OCI-LY7 (cell line): ENCODE results near the gene NUBP2. TPM values are rescaled to one million over a fixed set of nuclear protein-coding genes. Genes with fewer than 3 reads are reported as not detected.

Experiments used
- BruUV-seq: library from RNA; stranded (reverse); fragments of 400-500 nt; replicated peaks from 2 replicates; lab custom pipeline; 2021; lab: Mats Ljungman, UMichigan
- CTCF ChIA-PET: fragments of 300-600 bp; sonication (Branson Sonifier 250); formaldehyde crosslinking; loops from one replicate; lab custom pipeline; 2022; ENCODE audit warnings: antibody characterized with exemption; ENCODE audit not compliant: unreplicated experiment; lab: Charles Lee
- POLR2A ChIA-PET: fragments of 300-600 bp; sonication (Branson Sonifier 250); formaldehyde crosslinking; loops from one replicate; lab custom pipeline; 2022; ENCODE audit warnings: antibody characterized with exemption; lab: Charles Lee
- DNase-seq: peaks from one replicate; pipeline ENCODE4 v3.0.0-alpha.2; 2015; ENCODE audit warnings: low spot score
- H2AFZ ChIP-seq: fragments of 200-600 bp; sonication (generic), shearing (Covaris generic); 2 replicates; pipeline ENCODE4 v1.6.1; 2014; ENCODE audit warnings: mild to moderate bottlenecking, antibody characterized with exemption, low read length, moderate library complexity
- H3K27ac ChIP-seq: fragments of 200-600 bp; sonication (generic); 2 replicates; pipeline ENCODE4 v1.5.1; 2014; ENCODE audit warnings: mixed run types, low read depth, mild to moderate bottlenecking, moderate library complexity, low read length, inconsistent platforms; ENCODE audit not compliant: poor library complexity, severe bottlenecking
- H3K36me3 ChIP-seq: fragments of 200-600 bp; sonication (generic); 2 replicates; pipeline ENCODE4 v1.6.1; 2014; ENCODE audit warnings: mild to moderate bottlenecking, antibody characterized with exemption, low read length, moderate library complexity, mixed read lengths; ENCODE audit not compliant: insufficient read depth
- H3K4me1 ChIP-seq: fragments of 200-600 bp; sonication (generic); 2 replicates; pipeline ENCODE4 v1.5.1; 2014; ENCODE audit warnings: mild to moderate bottlenecking, low read length; ENCODE audit not compliant: insufficient read depth, poor library complexity, severe bottlenecking
- H3K4me2 ChIP-seq: fragments of 200-600 bp; sonication (generic); 2 replicates; pipeline ENCODE4 v1.6.1; 2014; ENCODE audit warnings: mild to moderate bottlenecking, low read length
- H3K4me3 ChIP-seq: fragments of 200-600 bp; sonication (generic); 2 replicates; pipeline ENCODE4 v1.5.1; 2014; ENCODE audit warnings: mild to moderate bottlenecking, low read depth, low read length; ENCODE audit not compliant: poor library complexity, severe bottlenecking
- H3K79me2 ChIP-seq: fragments of 200-600 bp; sonication (generic); 2 replicates; pipeline ENCODE4 v1.6.1; 2016; ENCODE audit warnings: low read depth, mild to moderate bottlenecking, low read length, moderate library complexity, mixed read lengths; ENCODE audit not compliant: insufficient read depth
- H3K9me2 ChIP-seq: fragments of 200-600 bp; sonication (generic); 2 replicates; pipeline ENCODE4 v1.6.1; 2016; ENCODE audit warnings: mild to moderate bottlenecking, low read length, mixed read lengths; ENCODE audit not compliant: insufficient read depth
- H3K9me3 ChIP-seq: fragments of 200-600 bp; sonication (generic); 2 replicates; pipeline ENCODE4 v1.6.1; 2014; ENCODE audit warnings: mild to moderate bottlenecking, mixed run types, low read length, mixed read lengths
- H4K20me1 ChIP-seq: fragments of 200-600 bp; sonication (generic); 2 replicates; pipeline ENCODE4 v1.6.1; 2014; ENCODE audit warnings: mild to moderate bottlenecking, antibody characterized with exemption, low read length, moderate library complexity, mixed read lengths; ENCODE audit not compliant: insufficient read depth
- EZH2phosphoT487 ChIP-seq: fragments of 200-600 bp; sonication (generic); IDR thresholded peaks from 2 replicates; pipeline ENCODE4 v1.6.1; 2018; ENCODE audit warnings: low read depth, borderline replicate concordance, mild to moderate bottlenecking, mixed run types, antibody characterized with exemption, low read length, moderate library complexity, mixed read lengths
- intact Hi-C: fragments of 100-400 bp; cut with micrococcal nuclease; formaldehyde crosslinking; loops from one replicate; pipeline ENCODE4 v1.10.0; 2022; ENCODE audit not compliant: unreplicated experiment
- total RNA-seq, 2 experiments: library from RNA; depleted of rRNA in 1 of 2; stranded (reverse); fragments of >200 nt in 1 of 2; shearing (Covaris generic) in 1 of 2; gene quantifications; 2 replicates each; pipeline ENCODE4 v1.2.3, GENCODE V29; 2014 to 2022
- TF ChIP-seq, protein P1 (sequence below): fragments of 200-600 bp; sonication (generic); conservative IDR thresholded peaks from 2 replicates; pipeline ENCODE4 v1.5.1; 2014; ENCODE audit warnings: mild to moderate bottlenecking, antibody characterized with exemption, low read length, moderate library complexity, mixed read lengths

The NUBP2 gene
- total RNA-seq, 2 experiments from 2014 or later = 62.7 to 94.9 TPM

DNA sequence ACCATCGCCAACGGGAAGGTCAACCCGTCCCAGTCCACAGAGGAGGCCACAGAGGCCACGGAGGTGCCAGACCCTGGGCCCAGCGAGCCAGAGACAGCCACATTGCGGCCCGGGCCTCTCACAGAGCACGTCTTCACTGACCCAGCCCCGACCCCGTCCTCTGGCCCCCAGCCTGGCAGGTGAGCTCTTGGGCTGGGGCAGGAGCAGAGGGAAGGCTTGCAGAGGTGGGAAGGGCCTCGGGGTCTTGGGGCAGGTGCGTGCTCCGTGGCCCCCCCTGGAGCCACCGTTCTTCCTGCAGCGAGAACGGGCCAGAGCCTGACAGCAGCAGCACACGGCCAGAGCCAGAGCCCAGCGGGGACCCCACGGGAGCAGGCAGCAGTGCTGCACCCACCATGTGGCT lies 16.5 kb upstream of the NUBP2 start:
- CTCF ChIA-PET = no interaction called here
- no peak for DNase-seq
- Histone ChIP-seq H3K9me2 (no peaks in the 10 kb centered on the region), H3K4me2 (no peak overlapping the region), H3K4me3 (no peak overlapping the region), H2AFZ (no peak overlapping the region), H3K27ac (no peak overlapping the region), H4K20me1 (no peaks in the 10 kb centered on the region), H3K9me3 (no peaks in the 10 kb centered on the region), H3K4me1 (peaks cover 10% of the 10 kb centered on the region), H3K36me3 (peaks cover 63% of the 10 kb centered on the region), H3K79me2 (no peaks in the 10 kb centered on the region)
- intact Hi-C loops = no loop called here
- TF ChIP-seq, protein P1, sequence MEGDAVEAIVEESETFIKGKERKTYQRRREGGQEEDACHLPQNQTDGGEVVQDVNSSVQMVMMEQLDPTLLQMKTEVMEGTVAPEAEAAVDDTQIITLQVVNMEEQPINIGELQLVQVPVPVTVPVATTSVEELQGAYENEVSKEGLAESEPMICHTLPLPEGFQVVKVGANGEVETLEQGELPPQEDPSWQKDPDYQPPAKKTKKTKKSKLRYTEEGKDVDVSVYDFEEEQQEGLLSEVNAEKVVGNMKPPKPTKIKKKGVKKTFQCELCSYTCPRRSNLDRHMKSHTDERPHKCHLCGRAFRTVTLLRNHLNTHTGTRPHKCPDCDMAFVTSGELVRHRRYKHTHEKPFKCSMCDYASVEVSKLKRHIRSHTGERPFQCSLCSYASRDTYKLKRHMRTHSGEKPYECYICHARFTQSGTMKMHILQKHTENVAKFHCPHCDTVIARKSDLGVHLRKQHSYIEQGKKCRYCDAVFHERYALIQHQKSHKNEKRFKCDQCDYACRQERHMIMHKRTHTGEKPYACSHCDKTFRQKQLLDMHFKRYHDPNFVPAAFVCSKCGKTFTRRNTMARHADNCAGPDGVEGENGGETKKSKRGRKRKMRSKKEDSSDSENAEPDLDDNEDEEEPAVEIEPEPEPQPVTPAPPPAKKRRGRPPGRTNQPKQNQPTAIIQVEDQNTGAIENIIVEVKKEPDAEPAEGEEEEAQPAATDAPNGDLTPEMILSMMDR = no peak
- TF ChIP-seq EZH2phosphoT487 = no peak
- POLR2A ChIA-PET = no interaction called here
- BruUV-seq = no TSS peak

DNA sequence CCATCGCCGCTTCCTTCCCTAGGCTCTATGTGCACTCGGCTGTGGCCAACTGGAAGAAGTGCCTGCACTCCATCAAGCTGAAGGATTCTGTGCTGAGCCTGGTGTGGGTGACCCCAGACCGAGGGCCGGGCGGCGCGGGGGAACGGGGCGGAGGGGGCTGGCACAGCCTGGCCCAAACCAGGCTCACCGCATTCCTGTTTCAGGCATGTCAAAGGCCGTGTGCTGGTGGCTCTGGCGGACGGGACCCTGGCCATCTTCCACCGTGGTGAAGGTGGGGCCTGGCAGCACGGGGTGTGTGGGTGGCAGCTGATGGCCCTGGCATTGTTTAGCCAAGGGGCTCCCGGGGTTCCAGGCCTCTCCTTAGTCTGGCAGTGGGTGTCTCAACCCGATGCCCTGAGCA lies 16.1 kb upstream of the NUBP2 start:
- Histone ChIP-seq H3K9me3 (no peaks in the 10 kb centered on the region), H3K4me2 (no peak overlapping the region), H3K4me3 (no peak overlapping the region), H3K36me3 (peaks cover 63% of the 10 kb centered on the region), H3K9me2 (no peaks in the 10 kb centered on the region), H3K4me1 (peaks cover 10% of the 10 kb centered on the region), H2AFZ (no peak overlapping the region), H3K79me2 (peaks cover 1% of the 10 kb centered on the region; the same call in 1 of the 2 replicates), H4K20me1 (no peaks in the 10 kb centered on the region), H3K27ac (no peak overlapping the region)
- no peak for TF ChIP-seq EZH2phosphoT487
- TF ChIP-seq, protein P1 = no peak
- CTCF ChIA-PET = no interaction called here
- intact Hi-C loops = no loop called here
- no peak for DNase-seq
- POLR2A ChIA-PET = no interaction called here
- no TSS peak for BruUV-seq

DNA sequence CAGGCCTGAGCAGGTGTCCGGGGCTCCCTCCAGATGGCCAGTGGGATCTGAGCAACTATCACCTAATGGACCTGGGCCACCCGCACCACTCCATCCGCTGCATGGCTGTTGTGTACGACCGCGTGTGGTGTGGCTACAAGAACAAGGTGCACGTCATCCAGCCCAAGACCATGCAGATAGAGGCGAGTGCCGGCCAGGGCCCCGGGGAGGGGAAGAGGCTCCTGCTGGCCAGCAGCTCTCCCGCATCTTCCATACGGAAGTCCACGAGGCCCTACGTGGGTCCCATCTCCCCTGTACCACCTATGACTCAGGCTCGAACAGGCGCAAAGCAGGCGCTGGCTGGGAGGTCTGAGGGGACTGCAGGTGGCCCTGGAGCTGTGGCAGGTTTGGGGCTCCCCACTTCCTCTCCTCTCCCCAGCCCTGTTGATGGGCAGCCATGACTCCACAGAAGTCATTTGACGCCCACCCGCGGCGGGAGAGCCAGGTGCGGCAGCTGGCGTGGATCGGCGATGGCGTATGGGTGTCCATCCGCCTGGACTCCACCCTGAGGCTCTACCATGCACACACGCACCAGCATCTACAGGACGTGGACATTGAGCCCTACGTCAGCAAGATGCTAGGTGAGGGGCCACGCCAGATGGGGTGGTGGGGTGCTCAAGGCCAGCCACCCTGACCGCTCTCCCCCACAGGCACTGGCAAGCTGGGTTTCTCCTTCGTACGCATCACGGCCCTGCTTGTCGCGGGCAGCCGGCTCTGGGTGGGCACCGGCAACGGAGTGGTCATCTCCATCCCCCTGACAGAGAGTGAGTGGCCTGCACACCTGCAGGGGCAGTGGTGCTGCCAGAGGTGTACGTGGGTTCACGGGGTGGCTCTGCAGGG lies 15.4 kb upstream of the NUBP2 start:
- Histone ChIP-seq H2AFZ (no peak overlapping the region), H3K4me1 (peaks cover 10% of the 10 kb centered on the region), H3K4me3 (no peak overlapping the region), H3K36me3 (peaks cover 70% of the 10 kb centered on the region), H3K4me2 (no peak overlapping the region), H3K9me3 (no peaks in the 10 kb centered on the region), H3K79me2 (peaks cover 7% of the 10 kb centered on the region; the same call in 1 of the 2 replicates), H3K27ac (no peak overlapping the region), H4K20me1 (no peaks in the 10 kb centered on the region), H3K9me2 (no peaks in the 10 kb centered on the region)
- TF ChIP-seq, protein P1 = no peak
- TF ChIP-seq EZH2phosphoT487 = no peak
- no TSS peak for BruUV-seq
- no peak for DNase-seq
- POLR2A ChIA-PET = no interaction called here
- CTCF ChIA-PET = no interaction called here
- intact Hi-C loops = no loop called here
